AG10803 (cell line): Measurements from ENCODE around the gene ARHGEF10L.

Experiments used
- DNase-seq: peaks from one replicate; pipeline ENCODE4 v3.0.0; 2010; ENCODE audit warnings: low read depth
- H3K4me3 ChIP-seq: 2 replicates; pipeline ENCODE4 v1.5.1; 2011; ENCODE audit warnings: mild to moderate bottlenecking, low read length, control low read depth
- CTCF ChIP-seq: conservative IDR thresholded peaks from 2 replicates; pipeline ENCODE4 v1.5.1; 2011; ENCODE audit warnings: mild to moderate bottlenecking, low read length, control low read depth, inconsistent platforms

The ARHGEF10L gene

GRCh38 chr1:17596186-17596585, 56.7 kb downstream of the ARHGEF10L start:
- H3K4me3 ChIP-seq = no peak overlapping the region
- DNase-seq = no peak
- TF ChIP-seq CTCF = no peak

- no peak for TF ChIP-seq CTCF
- H3K4me3 ChIP-seq = no peak overlapping the region
- DNase-seq = no peak
Observed at GRCh38 chr1:17596651-17597509, 57.4 kb downstream of the ARHGEF10L start.

GRCh38 chr1:17597651-17598050, 58.2 kb downstream of the ARHGEF10L start:
- no peak for DNase-seq
- H3K4me3 ChIP-seq = no peak overlapping the region
- no peak for TF ChIP-seq CTCF

- no peak for DNase-seq
Observed at GRCh38 chr1:17598251-17598650, 58.8 kb downstream of the ARHGEF10L start.

GRCh38 chr1:17599291-17599953, 59.9 kb downstream of the ARHGEF10L start:
- no peak for DNase-seq
- TF ChIP-seq CTCF = no peak
- no peak overlapping the region for H3K4me3 ChIP-seq

More at GRCh38 chr1:17598251-17598650, 58.8 kb downstream of the ARHGEF10L start:
- TF ChIP-seq CTCF = no peak
- H3K4me3 ChIP-seq = no peak overlapping the region

GRCh38 chr1:17599954-17600300, 60.4 kb downstream of the ARHGEF10L start:
- no peak for DNase-seq
- no peak overlapping the region for H3K4me3 ChIP-seq
- no peak for TF ChIP-seq CTCF

- no peak overlapping the region for H3K4me3 ChIP-seq
- no peak for DNase-seq
- no peak for TF ChIP-seq CTCF
Observed at GRCh38 chr1:17600321-17600720, 60.8 kb downstream of the ARHGEF10L start.
